Measurements from ENCODE around the gene MRPS16. TPM values are rescaled to one million over a fixed set of nuclear protein-coding genes. Genes with fewer than 3 reads are reported as not detected.

Gene MRPS16
- total RNA-seq, 8 experiments from 2014 or later = 38.8 to 82.3 (median 69.4) TPM

DNA sequence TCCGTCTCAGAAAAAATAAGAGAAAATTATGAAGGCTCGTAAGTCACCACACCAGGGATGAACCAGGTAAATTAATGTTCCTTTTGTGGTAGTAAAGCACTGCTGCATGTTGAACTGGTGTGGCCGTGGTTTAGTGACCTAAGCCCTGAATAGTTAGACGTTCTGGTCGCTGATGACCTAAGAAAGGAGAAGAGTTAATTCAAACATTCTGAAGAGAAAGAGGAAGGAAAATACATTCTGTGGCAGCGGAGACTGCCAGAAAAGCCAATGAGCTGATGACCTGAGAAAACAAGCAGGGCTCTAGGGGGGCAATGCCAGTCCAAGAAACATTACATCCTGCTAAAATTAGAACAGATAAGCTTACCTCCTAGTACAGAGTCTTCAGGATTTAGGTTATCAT is 22.9 kb downstream of the MRPS16 start:
- in situ Hi-C loops (cut with MboI; ENCODE audit: low pct_unique_long_range_greater_than_20kb in 2 of 9, low sequenced_read_pairs in 9 of 9, unreplicated experiment in 9 of 9) = no loop called here
- WGBS, 10 experiments = 40 to 100% (median 92%) methylated on average over 1 to 6 of the region's 6 CpGs; no CpG with 5 or more reads in 1 of the 10 experiments
- Histone ChIP-seq H3K27ac (no peak overlapping the region), H3K4me3 (no peak overlapping the region), H3K4me1 (replicated peaks in 1 of 2) (no peaks in the 10 kb centered on the region)
- no peak for ATAC-seq (replicated peaks in 6 of 8)

DNA sequence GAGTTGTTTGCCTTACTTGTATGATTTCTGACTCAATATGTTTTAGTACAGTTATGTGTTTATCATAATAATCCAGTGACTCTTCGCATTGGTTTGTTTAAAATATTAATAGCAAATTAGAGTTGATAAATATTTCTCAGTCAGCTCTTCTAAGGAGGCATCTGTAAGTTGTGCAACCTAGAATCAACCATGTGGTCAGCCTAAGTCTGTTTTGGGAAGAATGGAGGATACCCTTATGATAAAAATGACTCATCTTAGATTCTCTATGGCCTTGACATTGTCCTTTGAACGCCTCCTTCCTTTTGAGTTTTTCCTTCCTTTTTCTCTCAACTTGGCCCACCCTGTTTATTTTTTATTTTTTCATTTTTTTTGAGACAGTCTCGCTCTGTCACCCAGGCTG is 24.2 kb downstream of the MRPS16 start:
- WGBS, 10 experiments = 82 to 100% (median 100%) methylated on average over 1 to 3 of the region's 3 CpGs; no CpG with 5 or more reads in 3 of the 10 experiments
- in situ Hi-C loops (cut with MboI; ENCODE audit: low pct_unique_long_range_greater_than_20kb in 2 of 9, low sequenced_read_pairs in 9 of 9, unreplicated experiment in 9 of 9) = no loop called here
- no peak for ATAC-seq (replicated peaks in 6 of 8)
- no peak overlapping the region for H3K4me3 ChIP-seq
- H3K27ac ChIP-seq = no peak overlapping the region
- H3K4me1 ChIP-seq (replicated peaks in 1 of 2) = no peaks in the 10 kb centered on the region

DNA sequence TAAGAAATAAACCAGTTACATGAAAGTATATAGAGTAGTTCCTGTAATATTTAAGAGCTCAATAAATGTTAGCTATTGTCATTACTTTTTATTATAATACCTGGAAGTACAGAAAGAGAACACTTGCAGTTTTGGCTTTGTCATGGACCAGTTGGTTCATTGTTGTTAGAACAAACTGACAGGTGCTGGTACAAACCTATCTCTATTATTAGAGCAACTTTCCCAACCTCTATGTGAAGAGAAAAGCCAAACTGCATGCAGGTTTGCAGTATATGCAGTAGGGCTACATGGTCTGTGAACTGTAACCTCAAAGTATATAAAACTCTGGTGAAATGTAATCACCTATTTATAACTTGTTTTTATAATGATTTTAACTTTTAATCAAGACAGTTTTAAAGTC is 25.8 kb downstream of the MRPS16 start:
- in situ Hi-C loops (cut with MboI; ENCODE audit: low pct_unique_long_range_greater_than_20kb in 2 of 9, low sequenced_read_pairs in 9 of 9, unreplicated experiment in 9 of 9) = no loop called here
- no peaks in the 10 kb centered on the region for H3K4me1 ChIP-seq (replicated peaks in 1 of 2)
- H3K4me3 ChIP-seq = no peak overlapping the region
- no peak overlapping the region for H3K27ac ChIP-seq
- ATAC-seq (replicated peaks in 6 of 8) = no peak

DNA sequence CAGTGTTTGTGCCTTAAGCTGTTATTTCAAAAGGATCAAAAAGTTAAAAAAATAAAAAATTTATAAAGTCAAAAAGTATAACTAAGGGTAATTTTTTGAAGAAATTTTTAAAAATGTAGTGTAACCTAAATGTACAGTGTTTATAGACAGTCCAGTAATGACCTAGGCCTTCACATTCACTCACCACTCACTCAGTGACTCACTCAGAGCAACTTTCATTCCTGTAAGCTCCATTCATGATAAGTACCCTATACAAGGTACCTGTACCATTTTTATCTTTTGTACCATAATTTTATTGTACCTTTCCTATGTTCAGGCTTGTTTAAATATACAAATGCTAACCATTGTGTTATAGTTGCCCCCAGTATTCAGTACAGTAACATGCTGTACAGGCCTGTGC is 26.9 kb downstream of the MRPS16 start:
- no peak for ATAC-seq (replicated peaks in 6 of 8)
- in situ Hi-C loops (cut with MboI; ENCODE audit: low pct_unique_long_range_greater_than_20kb in 2 of 9, low sequenced_read_pairs in 9 of 9, unreplicated experiment in 9 of 9) = no loop called here
- Histone ChIP-seq H3K4me3 (no peak overlapping the region), H3K4me1 (replicated peaks in 1 of 2) (no peaks in the 10 kb centered on the region), H3K27ac (no peak overlapping the region)

DNA sequence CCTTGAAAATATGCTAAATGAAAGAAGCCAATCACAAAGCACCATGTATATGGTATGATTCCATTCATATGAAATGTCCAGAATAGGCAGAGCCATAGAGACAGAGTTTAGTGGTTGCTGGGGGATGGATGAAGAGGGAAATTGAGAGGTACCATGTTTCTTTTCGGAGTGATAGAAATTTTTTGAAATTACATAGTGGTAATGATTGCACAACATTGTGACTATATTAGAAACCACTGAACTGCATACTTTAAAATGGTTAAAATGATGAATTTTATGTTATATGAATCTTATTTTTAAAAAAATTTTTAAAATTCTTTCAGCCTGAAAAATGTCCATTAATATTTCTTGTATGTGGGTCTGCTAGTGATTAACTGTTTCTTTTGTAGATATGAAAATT is 31.5 kb downstream of the MRPS16 start:
- 80 to 100% (median 100%) methylated on average over 1 of the region's 1 CpG; no CpG with 5 or more reads in 1 of the 10 experiments for WGBS, 10 experiments
- in situ Hi-C loops (cut with MboI; ENCODE audit: low pct_unique_long_range_greater_than_20kb in 2 of 9, low sequenced_read_pairs in 9 of 9, unreplicated experiment in 9 of 9) = no loop called here
- Histone ChIP-seq H3K27ac (no peak overlapping the region), H3K4me1 (replicated peaks in 1 of 2) (no peaks in the 10 kb centered on the region), H3K4me3 (no peak overlapping the region)
- ATAC-seq (replicated peaks in 6 of 8) = no peak

DNA sequence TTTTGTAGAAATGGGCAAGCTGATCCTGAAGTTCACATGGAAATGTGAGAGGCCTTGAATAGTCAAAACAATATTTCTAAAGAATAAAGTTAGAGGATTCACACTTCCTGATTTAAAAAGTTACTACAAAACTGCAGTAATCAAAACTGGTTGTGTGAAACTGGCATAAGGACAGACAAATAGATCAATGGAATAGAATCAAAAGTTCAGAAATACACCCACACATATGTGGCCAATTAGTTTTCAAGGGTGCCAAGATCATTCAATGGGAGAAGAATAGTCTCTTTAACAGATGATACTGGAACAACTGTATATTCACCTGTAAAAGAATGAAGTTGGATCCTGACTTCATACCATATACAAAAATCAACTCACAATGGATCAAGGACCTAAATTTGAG is 33.1 kb downstream of the MRPS16 start:
- H3K4me1 ChIP-seq (replicated peaks in 1 of 2) = no peaks in the 10 kb centered on the region
- no peak overlapping the region for H3K4me3 ChIP-seq
- in situ Hi-C loops (cut with MboI; ENCODE audit: low pct_unique_long_range_greater_than_20kb in 2 of 9, low sequenced_read_pairs in 9 of 9, unreplicated experiment in 9 of 9) = no loop called here
- no peak overlapping the region for H3K27ac ChIP-seq
- ATAC-seq (replicated peaks in 6 of 8) = no peak

DNA sequence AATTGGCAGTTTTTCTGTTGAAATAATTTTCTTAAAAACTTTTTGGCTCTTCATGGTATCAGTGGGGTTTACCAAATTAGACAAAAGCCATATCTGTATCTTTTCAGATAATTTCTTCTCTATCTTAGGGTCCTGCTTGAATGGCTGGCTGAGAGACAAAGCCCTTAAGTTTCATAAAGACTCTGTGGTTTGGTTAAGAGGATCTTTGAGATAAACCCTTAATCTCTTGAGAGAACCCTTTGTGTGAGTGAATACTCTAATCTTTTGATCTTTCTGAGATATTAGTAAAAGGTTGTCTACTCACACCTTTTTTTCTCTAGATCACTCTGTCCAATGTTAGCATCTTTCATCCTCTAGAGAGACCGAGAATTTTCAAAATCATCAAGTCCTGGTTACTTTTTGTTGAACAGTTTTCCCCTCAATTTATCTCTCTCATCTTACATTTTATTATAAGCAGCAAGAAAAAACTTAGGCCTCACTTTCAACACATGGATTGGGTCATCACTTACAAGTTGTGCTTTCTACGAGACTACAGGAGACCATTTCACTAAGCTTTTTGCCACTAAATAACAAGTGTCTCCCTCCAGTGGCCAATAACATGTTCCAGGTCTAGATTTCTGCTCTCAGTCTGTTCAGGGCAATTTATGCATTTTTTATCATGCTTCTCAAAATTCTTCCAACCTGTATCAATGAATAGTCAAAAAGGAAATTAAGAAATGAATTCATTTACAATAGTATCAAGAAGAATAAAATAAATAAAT is 33.8 kb downstream of the MRPS16 start:
- Histone ChIP-seq H3K4me3 (no peak overlapping the region), H3K4me1 (replicated peaks in 1 of 2) (no peaks in the 10 kb centered on the region), H3K27ac (no peak overlapping the region)
- 65 to 100% (median 94%) methylated on average over 1 to 2 of the region's 2 CpGs; no CpG with 5 or more reads in 1 of the 10 experiments for WGBS, 10 experiments
- in situ Hi-C loops (cut with MboI; ENCODE audit: low pct_unique_long_range_greater_than_20kb in 2 of 9, low sequenced_read_pairs in 9 of 9, unreplicated experiment in 9 of 9) = no loop called here
- peak in 1 of 8 experiments; percentile 43 for ATAC-seq (replicated peaks in 6 of 8)

DNA sequence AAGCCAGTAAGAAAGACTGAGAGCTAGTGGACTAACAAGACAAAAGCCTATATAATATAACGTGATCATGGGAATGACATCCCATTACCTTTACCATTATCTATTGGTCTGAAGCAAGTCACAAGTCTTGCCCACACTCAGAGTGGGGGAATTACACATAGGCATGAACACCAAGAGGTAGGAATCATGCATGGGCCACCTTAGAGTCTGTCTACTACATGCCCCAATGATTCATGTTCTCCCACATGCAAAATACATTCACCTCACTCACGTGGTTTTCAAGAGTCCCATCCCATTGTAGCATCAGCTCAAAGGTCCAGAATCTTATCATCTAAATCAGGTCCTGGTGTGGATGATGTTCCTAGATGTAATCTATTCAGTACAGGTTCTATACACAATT is 34.8 kb downstream of the MRPS16 start:
- Histone ChIP-seq H3K4me1 (replicated peaks in 1 of 2) (no peaks in the 10 kb centered on the region), H3K4me3 (no peak overlapping the region), H3K27ac (no peak overlapping the region)
- 62 to 100% (median 92%) methylated on average over 1 to 2 of the region's 2 CpGs; no CpG with 5 or more reads in 1 of the 10 experiments for WGBS, 10 experiments
- in situ Hi-C loops (cut with MboI; ENCODE audit: low pct_unique_long_range_greater_than_20kb in 2 of 9, low sequenced_read_pairs in 9 of 9, unreplicated experiment in 9 of 9) = no loop called here
- no peak for ATAC-seq (replicated peaks in 6 of 8)

DNA sequence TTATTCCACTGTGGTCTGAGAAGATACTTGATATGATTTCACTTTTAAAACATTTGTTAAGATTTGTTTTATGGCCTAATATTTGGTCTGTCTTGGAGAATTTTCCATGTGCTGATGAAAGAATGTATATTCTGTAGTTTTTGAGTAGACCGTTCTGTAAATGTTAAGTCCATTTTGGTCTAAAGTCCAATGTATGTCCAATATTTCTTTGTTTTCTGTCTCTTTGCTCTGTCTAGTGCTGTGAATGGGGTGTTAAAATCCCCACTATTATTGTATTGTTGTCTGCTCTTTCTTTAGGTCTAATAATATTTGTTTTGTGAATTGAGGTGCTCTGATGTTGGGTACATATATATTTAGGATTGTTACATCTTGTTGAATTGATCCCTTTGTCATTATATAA is 36.7 kb downstream of the MRPS16 start:
- in situ Hi-C loops (cut with MboI; ENCODE audit: low pct_unique_long_range_greater_than_20kb in 2 of 9, low sequenced_read_pairs in 9 of 9, unreplicated experiment in 9 of 9) = no loop called here

DNA sequence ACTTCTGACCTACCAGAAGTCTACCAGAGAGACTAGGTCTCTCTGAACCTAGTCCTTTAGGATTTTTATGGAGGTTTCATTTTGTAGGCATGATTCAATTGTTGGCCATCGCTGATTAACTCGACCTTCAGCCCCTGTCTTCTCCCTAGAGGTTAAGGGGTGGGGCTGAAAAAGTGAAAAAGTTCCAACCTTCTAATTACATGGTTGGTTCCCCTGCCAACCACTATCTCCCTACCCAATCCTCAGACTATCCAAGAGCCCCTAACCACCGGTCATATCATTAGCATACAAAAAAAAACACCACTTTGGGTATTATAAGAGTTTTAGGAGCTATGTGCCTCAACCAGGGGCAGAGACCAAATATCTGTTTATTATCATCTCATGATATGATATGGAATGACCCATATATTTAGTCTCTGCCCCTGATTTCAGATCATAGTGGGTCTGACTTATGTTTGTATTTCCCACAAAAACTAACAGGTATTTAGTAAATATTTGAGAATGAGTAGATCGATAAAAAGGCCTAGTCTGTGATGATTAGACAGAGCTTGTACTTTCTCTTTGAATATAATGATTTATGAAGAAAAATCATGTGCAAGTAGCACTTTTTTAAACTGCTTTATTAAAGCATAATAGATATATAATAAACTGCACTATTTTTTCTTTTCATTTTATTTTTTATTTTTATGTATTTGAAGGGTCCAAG is 41.2 kb downstream of the MRPS16 start:
- Histone ChIP-seq H3K4me3 (no peak overlapping the region), H3K27ac (no peak overlapping the region), H3K4me1 (replicated peaks in 1 of 2) (no peaks in the 10 kb centered on the region)
- in situ Hi-C loops (cut with MboI; ENCODE audit: low pct_unique_long_range_greater_than_20kb in 2 of 9, low sequenced_read_pairs in 9 of 9, unreplicated experiment in 9 of 9) = no loop called here
- ATAC-seq (replicated peaks in 6 of 8) = no peak
- WGBS, 10 experiments = 67 to 100% (median 95%) methylated on average over 1 to 4 of the region's 4 CpGs; no CpG with 5 or more reads in 2 of the 10 experiments

More for the DNA sequence above, 36.7 kb downstream of the MRPS16 start:
- Histone ChIP-seq H3K4me1 (replicated peaks in 1 of 2) (no peaks in the 10 kb centered on the region), H3K27ac (no peak overlapping the region), H3K4me3 (no peak overlapping the region)
- 50 to 100% (median 100%) methylated on average over 1 of the region's 1 CpG; no CpG with 5 or more reads in 1 of the 10 experiments for WGBS, 10 experiments
- no peak for ATAC-seq (replicated peaks in 6 of 8)

DNA sequence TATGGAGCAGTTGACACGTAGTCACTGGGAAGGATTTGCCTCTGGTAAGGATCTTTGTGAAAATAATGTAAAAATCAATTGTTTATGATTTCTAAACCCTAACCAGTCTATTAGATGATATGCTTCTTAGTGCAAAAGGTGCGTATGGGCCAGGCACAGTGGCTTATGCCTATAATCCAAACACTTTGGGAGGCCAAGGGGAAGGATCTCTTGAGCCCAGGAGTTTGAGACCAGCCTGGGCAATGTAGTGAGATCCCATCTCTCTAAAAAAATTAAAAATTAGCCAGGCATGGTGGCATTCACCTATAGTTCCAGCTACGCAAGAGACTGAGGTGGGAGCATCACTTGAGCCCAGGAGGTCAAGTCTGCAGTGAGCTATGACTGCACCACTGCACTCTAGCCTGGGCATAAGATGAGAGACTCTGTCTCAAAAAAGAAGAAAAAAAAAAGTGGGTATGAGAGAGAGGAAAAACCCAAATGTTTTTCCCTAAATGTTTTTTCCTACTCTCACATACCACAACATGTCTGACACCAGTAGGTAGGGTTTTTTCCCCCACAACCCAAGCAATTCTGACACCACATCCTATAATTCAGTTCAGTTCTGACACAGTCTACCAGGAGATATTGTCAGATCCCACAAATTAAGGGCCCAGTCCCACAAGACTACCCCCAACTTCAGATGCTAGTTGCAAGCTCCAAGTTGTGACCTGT is 41.9 kb downstream of the MRPS16 start:
- in situ Hi-C loops (cut with MboI; ENCODE audit: low pct_unique_long_range_greater_than_20kb in 2 of 9, low sequenced_read_pairs in 9 of 9, unreplicated experiment in 9 of 9) = no loop called here
- Histone ChIP-seq H3K4me3 (no peak overlapping the region), H3K27ac (no peak overlapping the region), H3K4me1 (replicated peaks in 1 of 2) (no peaks in the 10 kb centered on the region)
- WGBS, 10 experiments = 56 to 100% (median 90%) methylated on average over 1 to 3 of the region's 3 CpGs; no CpG with 5 or more reads in 3 of the 10 experiments
- no peak for ATAC-seq (replicated peaks in 6 of 8)

DNA sequence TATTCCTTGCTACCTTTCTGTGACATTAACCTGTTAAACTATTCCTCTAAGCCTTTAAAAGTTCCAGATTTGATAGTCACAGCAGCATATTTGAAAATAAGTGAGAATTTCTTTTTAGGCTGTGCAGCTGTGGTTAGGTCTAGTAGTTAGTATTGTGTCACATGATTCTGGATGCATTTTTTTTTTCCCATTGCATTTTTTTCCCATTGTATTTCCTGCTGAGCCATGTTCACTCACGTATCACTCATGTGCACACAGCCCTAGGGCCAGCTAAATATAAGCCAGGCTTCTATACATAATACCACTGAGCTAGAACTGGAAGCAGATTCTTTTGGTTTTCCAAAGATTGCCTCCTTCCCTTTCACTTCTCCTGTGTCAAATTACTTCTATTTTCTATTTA is 42.7 kb downstream of the MRPS16 start:
- no peaks in the 10 kb centered on the region for H3K4me1 ChIP-seq (replicated peaks in 1 of 2)
- 9 to 100% (median 20%) methylated on average over 1 of the region's 1 CpG; no CpG with 5 or more reads in 3 of the 10 experiments for WGBS, 10 experiments
- in situ Hi-C loops (cut with MboI; ENCODE audit: low pct_unique_long_range_greater_than_20kb in 2 of 9, low sequenced_read_pairs in 9 of 9, unreplicated experiment in 9 of 9) = no loop called here
- no peak overlapping the region for H3K4me3 ChIP-seq
- peak in 6 of 8 experiments; percentile 38 to 91 (median 56) for ATAC-seq (replicated peaks in 6 of 8)
- H3K27ac ChIP-seq = no peak overlapping the region

DNA sequence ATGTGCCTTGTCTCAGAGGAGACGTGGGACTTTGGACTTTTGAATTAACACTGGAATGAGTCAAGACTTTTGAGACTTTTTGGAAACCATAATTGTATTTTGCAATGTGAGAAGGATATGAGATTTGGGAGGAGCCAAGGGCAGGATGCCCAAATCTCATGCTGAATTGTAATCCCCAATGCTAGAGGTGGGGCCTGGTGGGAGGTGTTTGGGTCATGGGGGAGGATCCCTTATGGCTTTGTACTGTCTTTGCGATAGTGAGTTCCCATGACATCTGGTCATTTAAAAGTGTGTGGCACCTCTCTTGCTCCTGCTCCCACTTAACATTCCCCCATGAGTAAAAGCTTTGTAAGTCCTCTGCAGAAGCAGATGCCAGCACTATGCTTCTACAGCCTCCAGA is 44.6 kb downstream of the MRPS16 start:
- H3K4me3 ChIP-seq = no peak overlapping the region
- no peak overlapping the region for H3K27ac ChIP-seq
- in situ Hi-C loops (cut with MboI; ENCODE audit: low pct_unique_long_range_greater_than_20kb in 2 of 9, low sequenced_read_pairs in 9 of 9, unreplicated experiment in 9 of 9) = no loop called here
- H3K4me1 ChIP-seq (replicated peaks in 1 of 2) = no peaks in the 10 kb centered on the region
- peak in 2 of 8 experiments; percentile 72 to 81 for ATAC-seq (replicated peaks in 6 of 8)
- WGBS, 10 experiments = 0 to 100% (median 0%) methylated on average over 1 to 2 of the region's 2 CpGs; no CpG with 5 or more reads in 5 of the 10 experiments

Data from motor neuron (in vitro differentiated cells).